Heart left ventricle (tissue), 13 donors: ENCODE results near the gene HYLS1.
"Not testable (repeated sequence)": the region's sequence is repeated elsewhere in the genome, so short reads cannot be mapped to it uniquely, and the experiment has no call there.

Experiments used
- POLR2A ChIP-seq, 2 donors: fragments of 450-650 bp; IDR thresholded peaks; one replicate each; pipeline ENCODE4 v1.6.1; 2017; ENCODE audit warnings: antibody characterized with exemption in 2 of 2, mild to moderate bottlenecking in 2 of 2, moderate library complexity in 2 of 2
- TF ChIP-seq, protein P1 (sequence below), 12 donors: fragments of 200-600 bp; sonication (generic) in 4 of 12; IDR thresholded peaks; one replicate each; pipeline versions ENCODE4 v1.5.0 to v1.8.0; 2018 to 2022; ENCODE audit warnings: antibody characterized with exemption in 12 of 12, mild to moderate bottlenecking in 5 of 12
- donor health status: ischemic (EF 13 %, LVEDD 7.1; RV severe dilation, severe dysfunction).
- donor health status: DM: no; HTN: yes; CAD: no.
- donor health status: DM: no; HTN: no; CAD: no.
- donor health status: ischemic (EF 25% LVEDD 6.9; RV normal size, moderate dysfunction).
- donor health status: ischemic (EF 25% LVEDD 5.7; RV mildly dilated, moderate dysfunction).
- donor health status: ischemic (EF 35%, LVEDD 5.7; RV mildly dilated, moderate dysfunction).
- donor health status: nonischemic (EF 11% LVEDD 7.7; RV severe dilation, severe dysfunction).
- donor health status: DM: yes; HTN: yes; CAD: no.
- donor health status: PGD.
- donor health status: ischemic (EF 29% LVEDD 5.4; RV normal size, mild dysfunction).
- donor health status: nonischemic (EF 23%, LVEDD 6.1; RV moderate dilation, normal function).

DNA sequence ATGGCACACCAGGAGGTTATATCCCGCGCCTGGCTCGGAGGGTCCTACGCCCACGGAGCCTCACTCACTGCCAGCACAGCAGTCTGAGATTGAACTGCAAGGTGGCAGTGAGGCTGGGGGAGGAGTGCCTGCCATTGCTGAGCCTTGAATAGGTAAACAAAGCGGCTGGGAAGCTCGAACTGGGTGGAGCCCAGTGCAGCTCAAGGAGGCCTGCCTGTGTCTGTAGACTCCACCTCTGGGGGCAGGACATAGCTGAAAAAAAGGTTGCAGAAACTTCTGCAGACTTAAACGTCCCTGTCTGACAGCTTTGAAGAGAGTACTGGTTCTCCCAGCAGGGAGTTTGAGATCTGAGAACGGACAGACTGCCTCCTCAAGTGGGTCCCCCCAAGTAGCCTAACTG is 29.8 kb upstream of the HYLS1 start:
- TF ChIP-seq, protein P1, sequence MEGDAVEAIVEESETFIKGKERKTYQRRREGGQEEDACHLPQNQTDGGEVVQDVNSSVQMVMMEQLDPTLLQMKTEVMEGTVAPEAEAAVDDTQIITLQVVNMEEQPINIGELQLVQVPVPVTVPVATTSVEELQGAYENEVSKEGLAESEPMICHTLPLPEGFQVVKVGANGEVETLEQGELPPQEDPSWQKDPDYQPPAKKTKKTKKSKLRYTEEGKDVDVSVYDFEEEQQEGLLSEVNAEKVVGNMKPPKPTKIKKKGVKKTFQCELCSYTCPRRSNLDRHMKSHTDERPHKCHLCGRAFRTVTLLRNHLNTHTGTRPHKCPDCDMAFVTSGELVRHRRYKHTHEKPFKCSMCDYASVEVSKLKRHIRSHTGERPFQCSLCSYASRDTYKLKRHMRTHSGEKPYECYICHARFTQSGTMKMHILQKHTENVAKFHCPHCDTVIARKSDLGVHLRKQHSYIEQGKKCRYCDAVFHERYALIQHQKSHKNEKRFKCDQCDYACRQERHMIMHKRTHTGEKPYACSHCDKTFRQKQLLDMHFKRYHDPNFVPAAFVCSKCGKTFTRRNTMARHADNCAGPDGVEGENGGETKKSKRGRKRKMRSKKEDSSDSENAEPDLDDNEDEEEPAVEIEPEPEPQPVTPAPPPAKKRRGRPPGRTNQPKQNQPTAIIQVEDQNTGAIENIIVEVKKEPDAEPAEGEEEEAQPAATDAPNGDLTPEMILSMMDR (IDR thresholded peaks at IDR 0.05) = not testable (repeated sequence)
- not testable (repeated sequence) for TF ChIP-seq POLR2A (IDR thresholded peaks at IDR 0.05)
